Activated CD8-positive, alpha-beta memory T cell treated with anti-CD3 and anti-CD28 coated beads for 36 hours (primary cell): Measurements from ENCODE around the gene FAM110A. TPM values are rescaled to one million over a fixed set of nuclear protein-coding genes. Genes with fewer than 3 reads are reported as not detected.

Experiments used
- CTCF ChIA-PET: fragments of 350-600 bp; sonication (Branson Sonifier 250); formaldehyde crosslinking; loops from one replicate; lab custom pipeline; 2021; ENCODE audit warnings: antibody characterized with exemption; lab: Charles Lee
- POLR2A ChIA-PET: fragments of 350-600 bp; sonication (Branson Sonifier 250); formaldehyde crosslinking; loops from one replicate; lab custom pipeline; 2021; ENCODE audit warnings: antibody characterized with exemption; lab: Charles Lee
- total RNA-seq, 2 experiments: library from RNA; stranded (reverse); gene quantifications; one replicate each; pipeline ENCODE4 v1.2.3, GENCODE V29; 2021

FAM110A gene
- total RNA-seq, 2 experiments from 2014 or later = 13.2 to 14.1 TPM

DNA sequence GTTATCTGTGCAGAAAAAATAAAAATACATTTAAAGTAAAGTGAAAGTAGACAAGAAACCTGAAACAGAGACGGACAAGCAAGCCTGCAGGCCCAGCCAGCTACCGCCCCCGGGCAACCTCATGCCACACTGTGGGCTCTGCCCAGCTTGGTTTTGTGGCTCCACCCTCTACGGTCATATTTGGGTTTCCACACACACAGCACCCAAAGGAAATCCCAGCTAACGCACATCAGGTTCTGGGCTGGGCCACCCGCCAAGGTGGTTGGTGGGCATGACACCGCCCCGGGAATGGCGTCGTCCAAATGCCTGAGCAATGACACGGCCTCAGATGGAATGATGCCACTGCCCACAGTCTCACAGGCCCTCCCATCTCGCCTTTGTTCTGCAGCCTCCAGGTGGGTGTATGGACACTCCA lies 22.9 kb downstream of the FAM110A start:
- POLR2A ChIA-PET = no interaction called here
- CTCF ChIA-PET = no interaction called here

DNA sequence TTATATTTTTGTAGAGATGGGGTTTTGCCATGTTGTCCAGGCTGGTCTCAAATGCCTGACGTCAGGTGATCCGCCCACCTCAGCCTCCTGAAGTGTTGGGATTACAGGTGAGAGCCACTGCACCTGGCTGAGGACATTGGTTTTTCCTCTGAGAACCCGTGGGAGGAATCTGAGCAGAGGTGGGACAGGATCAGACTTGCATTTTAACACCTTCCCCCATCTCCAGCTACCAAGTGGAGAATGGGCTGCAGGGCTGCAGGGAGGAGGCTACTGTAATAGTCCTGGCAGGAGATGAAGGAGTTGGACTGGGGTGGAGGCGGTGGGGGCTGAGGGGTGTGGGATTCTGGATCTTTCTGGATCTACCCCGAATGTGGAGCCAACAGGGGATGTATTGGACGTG lies 24.5 kb downstream of the FAM110A start:
- ChIA-PET POLR2A (no interaction called here), CTCF (interaction anchor here (1.3 kb wide), 1 partner anchor 12 kb away, joined by 3 read pairs; no protein-coding TSS in a partner anchor)

DNA sequence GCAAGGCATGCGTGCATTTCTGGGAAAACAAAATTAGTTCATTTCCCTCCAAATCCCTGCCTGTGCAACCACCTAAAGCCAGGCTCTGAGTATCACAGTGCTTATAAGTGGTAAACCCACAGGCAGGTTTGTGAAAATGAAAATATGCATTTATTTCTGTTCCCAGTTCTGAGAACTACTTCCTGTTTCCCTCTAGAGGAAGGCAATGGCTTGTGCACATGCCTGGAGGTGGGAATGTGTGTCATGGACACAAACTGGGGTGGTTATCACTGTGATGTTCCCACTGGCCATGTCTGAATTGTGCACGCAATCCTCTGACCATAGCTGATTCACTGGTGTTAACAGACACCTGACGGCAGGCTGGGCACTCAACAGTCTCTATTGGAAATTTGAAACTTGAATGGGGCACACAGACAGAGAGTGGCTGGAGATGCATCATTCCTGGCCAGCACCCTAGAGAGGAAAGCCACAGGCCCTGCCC lies 26.3 kb downstream of the FAM110A start:
- POLR2A ChIA-PET = no interaction called here
- CTCF ChIA-PET = no interaction called here

- ChIA-PET POLR2A (no interaction called here), CTCF (no interaction called here)
These were observed 27.4 kb downstream of the FAM110A start for GRCh38 chr20:860891-861290.

DNA sequence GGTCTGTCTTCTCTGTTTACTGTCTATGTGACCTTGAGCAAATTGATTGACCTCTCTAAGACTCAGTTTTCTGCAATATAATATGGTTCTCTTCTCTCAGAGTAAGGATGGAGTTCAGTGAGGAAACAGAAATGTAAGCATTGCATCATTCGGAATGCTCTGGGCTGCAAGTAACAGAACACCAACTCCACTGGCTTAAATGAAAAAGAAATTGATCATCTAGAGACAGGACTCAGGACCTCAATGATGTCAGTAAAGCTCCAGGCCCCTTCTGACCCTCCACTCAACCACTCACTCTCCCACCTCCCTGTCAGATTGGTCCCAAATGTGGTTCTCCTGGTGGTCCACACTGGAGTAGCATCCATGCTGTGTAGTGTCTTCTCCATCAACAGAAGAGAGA lies 31.9 kb downstream of the FAM110A start:
- ChIA-PET CTCF (no interaction called here), POLR2A (no interaction called here)

DNA sequence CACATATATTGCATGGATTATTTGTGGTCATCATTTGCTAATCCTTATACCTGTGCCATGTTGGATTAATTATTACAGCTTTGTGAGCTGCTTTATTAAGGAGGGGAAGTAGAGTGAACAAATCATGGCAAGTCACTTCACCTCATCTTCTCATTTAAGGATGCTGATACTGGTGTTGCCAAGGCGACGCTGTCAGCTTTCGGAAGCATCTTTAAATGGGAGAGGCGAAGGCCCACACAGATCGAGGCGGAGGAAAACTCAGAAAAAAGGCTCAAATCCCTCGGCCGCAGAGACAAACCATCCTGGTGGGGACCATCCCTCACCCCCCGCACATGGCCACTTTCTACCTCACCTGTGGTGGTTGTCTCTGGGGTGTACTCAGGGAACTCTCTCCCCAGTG lies 34.8 kb downstream of the FAM110A start:
- ChIA-PET CTCF (no interaction called here), POLR2A (no interaction called here)

DNA sequence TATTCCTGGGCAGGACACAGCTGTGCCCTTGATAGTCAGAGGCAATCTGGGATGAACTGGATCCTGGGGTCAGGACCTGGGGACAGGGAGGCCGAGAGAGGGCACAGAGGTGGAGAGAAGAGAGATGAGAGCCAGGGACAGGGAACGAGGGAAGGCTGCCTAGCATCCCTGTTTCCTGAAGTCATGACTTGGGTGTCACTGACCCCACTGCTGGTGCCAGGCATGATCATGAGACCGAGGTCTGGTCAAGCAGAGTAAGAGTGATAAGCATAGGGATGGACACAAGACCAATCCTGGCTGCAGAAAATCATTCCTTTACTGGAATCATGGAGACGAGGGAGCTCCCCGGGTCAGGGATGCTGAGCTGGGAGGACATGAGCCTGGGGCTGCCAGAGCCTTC lies 36.1 kb downstream of the FAM110A start:
- ChIA-PET POLR2A (no interaction called here), CTCF (no interaction called here)

GRCh38 chr20:870758-871157 lies 37.2 kb downstream of the FAM110A start:
- ChIA-PET POLR2A (no interaction called here), CTCF (interaction anchor here (1.3 kb wide), 1 partner anchor 52 kb away, joined by 3 read pairs; no protein-coding TSS in a partner anchor)

DNA sequence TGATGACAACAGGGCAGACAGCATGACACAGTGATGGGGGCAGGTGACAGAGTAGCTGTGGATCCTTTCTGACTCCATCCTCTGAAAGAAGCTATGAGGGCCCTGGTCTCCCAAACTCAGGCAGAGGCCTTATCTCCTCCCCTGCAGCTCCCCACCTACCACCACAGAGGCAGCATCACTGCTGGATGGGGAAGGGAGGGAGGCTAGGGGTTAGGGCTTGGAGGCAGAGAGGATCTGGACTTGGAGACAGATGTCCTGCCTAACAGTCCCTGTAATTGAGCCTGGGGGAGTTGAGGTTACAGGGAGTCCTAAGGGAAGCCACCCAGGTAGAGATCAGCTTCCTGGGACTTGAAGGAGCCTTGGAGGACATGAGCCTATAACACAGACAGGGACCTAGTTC lies 37.9 kb downstream of the FAM110A start:
- CTCF ChIA-PET = interaction anchor here (1.3 kb wide), 1 partner anchor 53 kb away, joined by 3 read pairs; no protein-coding TSS in a partner anchor
- POLR2A ChIA-PET = no interaction called here

DNA sequence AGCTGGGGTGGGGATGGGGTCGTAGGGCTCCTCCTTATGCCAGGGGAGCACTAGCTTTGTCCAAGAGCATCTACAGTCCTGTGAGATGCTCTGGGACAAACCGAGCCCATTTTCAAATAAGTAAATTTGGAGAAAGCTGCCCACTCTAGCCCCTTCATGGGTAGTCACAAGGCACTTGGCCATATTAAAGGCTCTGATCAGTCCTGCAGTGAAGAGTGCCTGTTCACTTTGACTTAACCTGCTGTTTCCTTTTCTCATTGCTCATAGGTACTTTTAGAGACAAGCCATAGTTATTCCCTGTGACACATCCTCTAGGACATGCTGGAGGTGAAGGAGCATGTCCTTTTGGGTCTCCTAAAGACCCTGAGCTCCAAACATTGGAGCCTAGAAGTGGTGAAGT lies 38.4 kb downstream of the FAM110A start:
- POLR2A ChIA-PET = no interaction called here
- CTCF ChIA-PET = interaction anchor here (1.3 kb wide), 1 partner anchor 53 kb away, joined by 3 read pairs; no protein-coding TSS in a partner anchor

DNA sequence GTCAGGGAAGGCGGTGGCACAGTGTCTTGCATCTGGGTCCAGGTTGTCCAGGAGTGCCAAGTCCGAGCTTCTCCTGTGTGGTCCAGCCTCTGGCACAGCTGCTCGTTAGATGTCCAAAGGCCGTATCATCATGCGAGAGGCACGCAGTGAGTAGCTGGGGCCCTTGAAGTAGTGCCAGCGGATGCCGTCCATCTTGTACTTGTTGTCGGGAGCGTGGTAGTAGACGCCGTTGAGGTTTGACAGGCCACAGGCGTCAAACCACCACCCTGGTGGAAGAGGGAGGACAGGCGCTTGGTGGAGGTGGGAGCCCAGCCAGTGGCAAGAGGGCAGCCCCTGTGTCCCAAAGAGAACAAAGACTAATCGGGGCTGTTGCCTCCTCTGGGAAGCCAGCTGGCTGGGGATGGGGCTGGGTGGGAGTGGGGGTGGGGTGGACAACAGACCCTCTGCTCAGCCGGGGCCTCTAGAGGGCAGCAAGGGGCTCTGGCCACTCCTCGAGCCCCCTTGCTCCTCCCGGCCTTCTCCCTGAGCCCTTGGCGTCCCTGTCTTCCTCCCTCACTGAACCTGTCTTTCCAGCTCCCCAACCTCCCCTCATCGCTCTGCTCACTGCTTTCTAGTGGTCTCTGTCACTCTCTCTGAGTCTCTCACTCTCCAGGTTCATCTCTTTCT lies 39.5 kb downstream of the FAM110A start:
- CTCF ChIA-PET = interaction anchor here (1.1 kb wide), 1 partner anchor 55 kb away, joined by 3 read pairs; no protein-coding TSS in a partner anchor
- POLR2A ChIA-PET = no interaction called here

- ChIA-PET CTCF (interaction anchor here (1.1 kb wide), 1 partner anchor 56 kb away, joined by 3 read pairs; no protein-coding TSS in a partner anchor), POLR2A (no interaction called here)
These were observed 40.5 kb downstream of the FAM110A start for GRCh38 chr20:873875-874607.

DNA sequence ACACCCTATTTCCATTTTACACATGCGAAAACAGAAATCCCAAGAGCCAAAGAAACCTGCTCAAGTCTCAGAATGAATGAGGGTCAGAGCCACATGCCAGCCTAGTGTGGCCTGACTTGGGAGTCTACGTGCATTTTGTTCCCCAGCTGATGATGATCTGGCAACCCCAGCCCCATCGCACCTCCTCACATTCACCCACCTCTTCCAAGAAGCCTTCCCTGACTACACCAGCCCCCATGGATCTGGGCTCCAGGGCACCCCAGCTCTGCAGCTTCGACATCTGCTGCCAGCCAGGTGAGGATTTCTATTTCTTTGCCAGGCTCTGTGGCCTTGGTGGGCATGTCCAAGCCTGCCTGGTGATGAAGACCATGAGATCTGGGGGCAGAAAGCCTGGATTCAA lies 41.6 kb downstream of the FAM110A start:
- ChIA-PET POLR2A (no interaction called here), CTCF (interaction anchor here (0.8 kb wide), 1 partner anchor 82 kb away, joined by 3 read pairs; no protein-coding TSS in a partner anchor)

GRCh38 chr20:877814-878213 lies 44.3 kb downstream of the FAM110A start:
- POLR2A ChIA-PET = no interaction called here
- CTCF ChIA-PET = interaction anchor here (1.0 kb wide), 1 partner anchor 60 kb away, joined by 4 read pairs; no protein-coding TSS in a partner anchor

- POLR2A ChIA-PET = no interaction called here
- CTCF ChIA-PET = interaction anchor here (1.7 kb wide), 1 partner anchor 78 kb away, joined by 4 read pairs; no protein-coding TSS in a partner anchor
These were observed 45.2 kb downstream of the FAM110A start for GRCh38 chr20:878511-879307.

DNA sequence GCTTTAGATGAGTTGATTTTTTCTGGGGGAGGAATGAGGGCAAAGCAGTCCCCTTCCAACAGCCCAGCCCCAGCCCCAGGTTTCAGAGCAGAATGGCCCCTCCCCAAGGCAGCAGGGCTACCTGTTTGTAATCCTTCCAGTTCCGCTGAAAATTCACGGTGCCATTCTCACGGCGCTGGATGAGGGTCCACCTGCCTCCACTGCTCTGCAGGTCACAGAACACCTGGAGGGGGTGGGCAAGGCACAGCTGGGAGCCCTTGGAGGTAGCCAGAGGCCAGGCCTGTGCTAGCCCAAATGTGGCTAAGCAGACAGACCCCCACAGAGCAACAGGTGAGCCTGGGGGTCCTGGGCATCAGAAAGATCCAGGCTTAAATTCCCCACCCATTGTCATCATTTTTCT lies 46.1 kb downstream of the FAM110A start:
- POLR2A ChIA-PET = no interaction called here
- CTCF ChIA-PET = interaction anchor here (1.7 kb wide), 1 partner anchor 77 kb away, joined by 4 read pairs; no protein-coding TSS in a partner anchor

DNA sequence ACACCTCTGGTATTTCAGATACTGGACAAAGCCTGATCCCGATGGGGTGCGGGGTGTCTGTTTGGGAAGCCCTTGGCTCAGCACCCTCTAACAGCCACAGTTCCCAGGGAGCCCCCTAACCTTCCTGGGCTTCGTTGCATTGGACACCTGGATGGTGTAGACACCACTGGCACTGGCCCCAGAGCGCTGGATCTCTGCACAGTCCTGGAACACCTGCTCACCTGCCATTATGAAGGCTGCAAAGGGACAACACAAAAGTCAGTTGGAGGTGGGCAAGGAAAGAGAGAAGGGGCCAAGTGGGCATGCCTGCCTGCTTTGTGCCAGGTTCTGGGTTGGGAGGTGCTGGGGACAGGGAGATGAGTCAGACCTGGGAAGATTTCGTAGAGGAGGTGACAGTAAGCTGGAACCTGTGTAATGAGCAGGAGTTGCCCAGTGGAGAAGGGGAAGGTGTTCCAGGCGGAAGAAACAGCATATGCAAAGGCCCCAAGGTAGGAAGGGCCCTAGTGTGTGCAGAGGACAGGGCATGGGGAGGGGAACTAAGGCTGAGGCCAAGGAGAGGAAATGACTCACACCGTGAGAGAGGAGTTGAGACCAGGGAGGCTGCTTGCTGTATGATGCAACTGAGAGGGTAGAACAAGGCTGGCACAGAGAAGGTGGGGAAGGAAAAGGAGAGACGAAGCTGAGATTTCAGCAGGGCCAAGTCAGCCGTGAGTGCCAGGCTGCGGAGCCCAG lies 47.7 kb downstream of the FAM110A start:
- CTCF ChIA-PET = no interaction called here
- POLR2A ChIA-PET = no interaction called here

DNA sequence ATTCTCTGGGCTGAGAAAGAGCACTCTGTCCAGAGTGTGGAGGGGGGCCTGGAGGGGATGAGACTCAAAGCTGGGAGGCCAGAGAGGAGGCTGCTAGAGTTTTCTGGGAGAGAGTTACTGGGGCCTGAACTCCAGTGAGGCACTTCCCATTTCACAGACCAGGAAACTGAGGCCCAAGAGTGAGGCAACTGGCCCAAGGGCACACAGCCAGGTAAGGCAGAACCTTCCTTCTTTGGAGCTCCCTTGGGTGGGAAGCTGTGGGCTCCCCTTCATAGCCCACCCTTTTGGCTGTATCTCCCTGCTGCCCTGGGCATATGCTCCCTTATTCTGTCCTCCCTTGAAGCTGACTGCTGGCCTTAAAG lies 48.2 kb downstream of the FAM110A start:
- ChIA-PET POLR2A (no interaction called here), CTCF (no interaction called here)
